PC-9 (cell line): ENCODE results near the gene ALPP. TPM values are rescaled to one million over a fixed set of nuclear protein-coding genes. Genes with fewer than 3 reads are reported as not detected.

Source experiments
- BruUV-seq: library from RNA; stranded (reverse); fragments of 400-500 nt; replicated peaks from 2 replicates; lab custom pipeline; 2021; lab: Mats Ljungman, UMichigan
- CTCF ChIA-PET: fragments of 300-600 bp; sonication (Branson Sonifier 250); formaldehyde crosslinking; loops from one replicate; lab custom pipeline; 2022; ENCODE audit warnings: antibody characterized with exemption; lab: Charles Lee
- POLR2A ChIA-PET: fragments of 300-600 bp; sonication (Branson Sonifier 250); formaldehyde crosslinking; loops from one replicate; lab custom pipeline; 2022; ENCODE audit warnings: antibody characterized with exemption; ENCODE audit not compliant: unreplicated experiment; lab: Charles Lee
- DNase-seq, 2 experiments: peaks; one replicate each; pipeline versions ENCODE4 v3.0.0 to v3.0.0-alpha.2; 2015 to 2022; ENCODE audit warnings: mixed read lengths in 1 of 2
- H2AFZ ChIP-seq: fragments of 200-600 bp; sonication (generic); 2 replicates; pipeline ENCODE4 v1.8.1; 2017; ENCODE audit warnings: antibody characterized with exemption
- H3F3A ChIP-seq: fragments of 200-600 bp; sonication (generic); 2 replicates; pipeline ENCODE4 v1.8.1; 2017; ENCODE audit warnings: antibody characterized with exemption, mild to moderate bottlenecking, low read depth; ENCODE audit not compliant: insufficient read depth
- H3K27ac ChIP-seq: fragments of 200-600 bp; sonication (generic); 2 replicates; pipeline ENCODE4 v1.6.1; 2016; ENCODE audit warnings: mixed run types
- H3K27me3 ChIP-seq: fragments of 200-600 bp; sonication (generic); 2 replicates; pipeline ENCODE4 v1.6.1; 2016; ENCODE audit warnings: low read depth, mixed run types; ENCODE audit not compliant: insufficient read depth
- H3K36me3 ChIP-seq: fragments of 200-600 bp; sonication (generic); 2 replicates; pipeline ENCODE4 v1.6.1; 2016; ENCODE audit warnings: low read depth, mixed run types
- H3K4me1 ChIP-seq: fragments of 200-600 bp; sonication (generic); replicated peaks from 2 replicates; pipeline ENCODE4 v1.6.1; 2016; ENCODE audit warnings: mixed run types; ENCODE audit not compliant: insufficient read depth
- H3K4me2 ChIP-seq: fragments of 200-600 bp; sonication (generic); 2 replicates; pipeline ENCODE4 v1.6.1; 2017; ENCODE audit warnings: mixed run types
- H3K4me3 ChIP-seq: fragments of 200-600 bp; sonication (generic); 2 replicates; pipeline ENCODE4 v1.6.1; 2016; ENCODE audit warnings: mixed run types
- H3K79me2 ChIP-seq: fragments of 200-600 bp; sonication (generic); 2 replicates; pipeline ENCODE4 v1.6.1; 2017; ENCODE audit warnings: low read depth, mixed run types
- H3K9me2 ChIP-seq: fragments of 200-600 bp; sonication (generic); 2 replicates; pipeline ENCODE4 v1.8.1; 2017; ENCODE audit warnings: mild to moderate bottlenecking; ENCODE audit not compliant: insufficient read depth
- H3K9me3 ChIP-seq: fragments of 200-600 bp; sonication (generic); 2 replicates; pipeline ENCODE4 v1.8.1; 2016; ENCODE audit warnings: low read depth; ENCODE audit not compliant: insufficient read depth
- H4K20me1 ChIP-seq: fragments of 200-600 bp; sonication (generic); 2 replicates; pipeline ENCODE4 v1.8.1; 2017; ENCODE audit not compliant: insufficient read depth
- CTCF ChIP-seq: fragments of 200-600 bp; sonication (generic); conservative IDR thresholded peaks from 2 replicates; pipeline ENCODE4 v1.6.1; 2017; ENCODE audit warnings: mixed run types, antibody characterized with exemption, mild to moderate bottlenecking, moderate library complexity
- EZH2 ChIP-seq: fragments of 200-600 bp; sonication (generic); IDR thresholded peaks from 2 replicates; pipeline ENCODE4 v1.8.0; 2017; ENCODE audit warnings: antibody characterized with exemption, low read depth
- intact Hi-C: fragments of 100-400 bp; cut with micrococcal nuclease; formaldehyde crosslinking; loops from one replicate; pipeline ENCODE4 v1.10.0; 2022; ENCODE audit not compliant: unreplicated experiment
- total RNA-seq: library from RNA; stranded (reverse); gene quantifications from 2 replicates; pipeline ENCODE4 v1.2.3, GENCODE V29; 2021

The ALPP gene
- total RNA-seq, 1 experiment from 2014 or later, result 47.5 TPM

- Histone ChIP-seq H4K20me1 (no peaks in the 10 kb centered on the region), H3K79me2 (no peaks in the 10 kb centered on the region), H3F3A (no peaks in the 10 kb centered on the region), H3K27ac (no peak overlapping the region), H3K4me2 (no peak overlapping the region), H3K9me2 (no peaks in the 10 kb centered on the region), H3K4me1 (no peaks in the 10 kb centered on the region), H3K27me3 (no peaks in the 10 kb centered on the region), H3K36me3 (no peaks in the 10 kb centered on the region), H3K9me3 (no peaks in the 10 kb centered on the region), H3K4me3 (no peak overlapping the region), H2AFZ (no peak overlapping the region)
- ChIA-PET CTCF (no interaction called here), POLR2A (no interaction called here)
- no TSS peak for BruUV-seq
- no peak for DNase-seq
- intact Hi-C loops, result no loop called here
- TF ChIP-seq CTCF (no peak), EZH2 (no peak)
These were observed 37.4 kb upstream of the ALPP start for GRCh38 chr2:232341061-232341738.

- no TSS peak for BruUV-seq
- no peak overlapping the region for H2AFZ ChIP-seq
- no peaks in the 10 kb centered on the region for H3K4me1 ChIP-seq
- H3K4me3 ChIP-seq, result no peak overlapping the region
- H3K9me3 ChIP-seq, result no peaks in the 10 kb centered on the region
- no peaks in the 10 kb centered on the region for H4K20me1 ChIP-seq
- H3K4me2 ChIP-seq, result no peak overlapping the region
- H3K27me3 ChIP-seq, result no peaks in the 10 kb centered on the region
- H3K79me2 ChIP-seq, result no peaks in the 10 kb centered on the region
- no peak overlapping the region for H3K27ac ChIP-seq
- intact Hi-C loops, result no loop called here
- H3K9me2 ChIP-seq, result no peaks in the 10 kb centered on the region
- ChIA-PET CTCF (no interaction called here), POLR2A (no interaction called here)
- H3F3A ChIP-seq, result no peaks in the 10 kb centered on the region
- H3K36me3 ChIP-seq, result no peaks in the 10 kb centered on the region
- no peak for DNase-seq
- no peak for TF ChIP-seq CTCF
- no peak for TF ChIP-seq EZH2
These were observed 36.8 kb upstream of the ALPP start for GRCh38 chr2:232341739-232342126.

- Histone ChIP-seq H3K9me2 (no peaks in the 10 kb centered on the region), H3F3A (no peaks in the 10 kb centered on the region), H3K9me3 (no peaks in the 10 kb centered on the region), H2AFZ (no peak overlapping the region), H4K20me1 (no peaks in the 10 kb centered on the region), H3K4me1 (no peaks in the 10 kb centered on the region), H3K4me3 (no peak overlapping the region), H3K27me3 (no peaks in the 10 kb centered on the region), H3K4me2 (no peak overlapping the region), H3K79me2 (no peaks in the 10 kb centered on the region), H3K36me3 (no peaks in the 10 kb centered on the region), H3K27ac (no peak overlapping the region)
- TF ChIP-seq EZH2 (no peak), CTCF (no peak)
- intact Hi-C loops, result no loop called here
- no TSS peak for BruUV-seq
- ChIA-PET POLR2A (interaction anchor here (0.9 kb wide), 1 partner anchor 200 kb away, joined by 15 read pairs; no protein-coding TSS in a partner anchor), CTCF (interaction anchor here (0.6 kb wide), 1 partner anchor 263 kb away, joined by 3 read pairs; no protein-coding TSS in a partner anchor)
- no peak for DNase-seq
These were observed 35.7 kb upstream of the ALPP start for GRCh38 chr2:232342635-232343565.
